ENCODE results near the gene KLHDC10. TPM values are rescaled to one million over a fixed set of nuclear protein-coding genes. Genes with fewer than 3 reads are reported as not detected.
"Not testable (repeated sequence)": the region's sequence is repeated elsewhere in the genome, so short reads cannot be mapped to it uniquely, and the experiment has no call there.

The KLHDC10 gene
- polyA plus RNA-seq, 2 of the 4 experiments (the other 2 are of a cell fraction), result 25.7 to 35.0 TPM

- Histone ChIP-seq H3K27ac (no peak overlapping the region), H3K4me2 (no peak overlapping the region), H3K9me3 (no peaks in the 10 kb centered on the region), H3K4me1 (peaks cover 6% of the 10 kb centered on the region; the same call in 1 of the 3 replicates), H3K4me3 (no peak overlapping the region)
- ChIA-PET POLR2A (no interaction called here), CTCF (no interaction called here)
- FAIRE-seq (no peak), ATAC-seq (no peak), DNase-seq (ENCODE audit: low read depth in 1 of 2, low spot score in 1 of 2) (no peak)
- TF ChIP-seq SMC3 (IDR thresholded peaks at IDR 0.05) (no peak), FOXS1 (CRISPR knock-in tag; IDR thresholded peaks at IDR 0.05) (no peak), CTCF (IDR thresholded peaks at IDR 0.05) (no peak), CBX2 (IDR thresholded peaks at IDR 0.05; ENCODE audit: borderline replicate concordance, low read depth) (no peak), JUN (IDR thresholded peaks at IDR 0.05) (no peak), EP300 (IDR thresholded peaks at IDR 0.05) (no peak), USF2 (IDR thresholded peaks at IDR 0.05) (no peak), KDM1A (IDR thresholded peaks at IDR 0.05; ENCODE audit: low read depth) (no peak), HMGXB4 (CRISPR knock-in tag; IDR thresholded peaks at IDR 0.05; ENCODE audit: borderline replicate concordance) (no peak), POLR2A (IDR thresholded peaks at IDR 0.05; ENCODE audit: low read length) (no peak), TFCP2L1 (CRISPR knock-in tag; IDR thresholded peaks at IDR 0.05) (no peak), ZSCAN20 (CRISPR knock-in tag; IDR thresholded peaks at IDR 0.05) (no peak), CHD2 (IDR thresholded peaks at IDR 0.05; ENCODE audit: low read length, partially characterized antibody) (no peak), MAZ (IDR thresholded peaks at IDR 0.05; ENCODE audit: borderline replicate concordance, low read depth, low read length) (no peak), MAX (IDR thresholded peaks at IDR 0.05) (no peak), FOSL2 (IDR thresholded peaks at IDR 0.05) (no peak), FOSL2 (CRISPR knock-in tag; IDR thresholded peaks at IDR 0.05) (no peak)
- 70% methylated on average over 2 of the region's 2 CpGs for WGBS (ENCODE audit: missing lambda C conversion rate)
Observed at GRCh38 chr7:130112093-130112492, 41.8 kb downstream of the KLHDC10 start.

GRCh38 chr7:130112662-130113425 is 42.5 kb downstream of the KLHDC10 start:
- no peak for TF ChIP-seq BHLHE40 (IDR thresholded peaks at IDR 0.05; ENCODE audit: low read depth, low read length)
- no peak for TF ChIP-seq HEYL (CRISPR knock-in tag; IDR thresholded peaks at IDR 0.05)
- TF ChIP-seq RAD21 (conservative IDR thresholded peaks at IDR 0.05 in 1 of 2, IDR thresholded peaks at IDR 0.05 in 1 of 2), result no peak
- no peak for TF ChIP-seq FOSB (CRISPR knock-in tag; IDR thresholded peaks at IDR 0.05)
- no peak for TF ChIP-seq EHMT2 (IDR thresholded peaks at IDR 0.05; ENCODE audit: low read depth)
- no peak for TF ChIP-seq MYC (IDR thresholded peaks at IDR 0.05; ENCODE audit: borderline replicate concordance, low read length)
- TF ChIP-seq CEBPB (IDR thresholded peaks at IDR 0.05), result no peak
- TF ChIP-seq REST (IDR thresholded peaks at IDR 0.05), result no peak
- TF ChIP-seq MAZ (IDR thresholded peaks at IDR 0.05; ENCODE audit: borderline replicate concordance, low read depth, low read length), result no peak
- TF ChIP-seq NR3C1 (IDR thresholded peaks at IDR 0.05), result no peak
- no peak for TF ChIP-seq PHF8 (IDR thresholded peaks at IDR 0.05; ENCODE audit: borderline replicate concordance, low read depth)
- no peak for TF ChIP-seq JUN (IDR thresholded peaks at IDR 0.05)
- Histone ChIP-seq H3K27ac (no peak overlapping the region), H3K9me3 (no peaks in the 10 kb centered on the region), H3K4me1 (peaks cover 6% of the 10 kb centered on the region; the same call in 1 of the 3 replicates), H3K4me3 (no peak overlapping the region), H3K4me2 (no peak overlapping the region)
- DNase-seq (ENCODE audit: low read depth in 1 of 2, low spot score in 1 of 2), result no peak
- FAIRE-seq, result no peak
- WGBS (ENCODE audit: missing lambda C conversion rate), result 94% methylated on average over 4 of the region's 4 CpGs
- ChIA-PET POLR2A (no interaction called here), CTCF (interaction anchor here (1.3 kb wide), 1 partner anchor 97 kb away, joined by 3 read pairs; no protein-coding TSS in a partner anchor)
- no peak; a peak in 1 of 6 replicates for ATAC-seq

GRCh38 chr7:130113426-130113805 is 43.1 kb downstream of the KLHDC10 start:
- DNase-seq (ENCODE audit: low read depth in 1 of 2, low spot score in 1 of 2); H3K27ac ChIP-seq; FAIRE-seq; ATAC-seq; H3K9me3 ChIP-seq; H3K4me1 ChIP-seq; H3K4me3 ChIP-seq; H3K4me2 ChIP-seq; POLR2A ChIA-PET: not testable (repeated sequence)
- WGBS (ENCODE audit: missing lambda C conversion rate), result 95% methylated on average over 5 of the region's 5 CpGs
- CTCF ChIA-PET, result interaction anchor here (1.3 kb wide), 1 partner anchor 97 kb away, joined by 3 read pairs; no protein-coding TSS in a partner anchor

All from A549 (cell line).